Adrenal gland (tissue), 5 donors: ENCODE results near the gene BMP8B.

Experiments used
- CTCF ChIP-seq, 6 experiments: fragments of 450-650 bp in 4 of 6; fragments of 200-600 bp in 2 of 6; sonication (generic) in 1 of 6; IDR thresholded peaks; 1 replicate in 5 of 6; 2 replicates in 1 of 6; pipeline versions ENCODE4 v1.5.1 to v1.8.0; 2016 to 2021; ENCODE audit warnings: antibody characterized with exemption in 6 of 6, mild to moderate bottlenecking in 2 of 6, moderate library complexity in 1 of 6
- POLR2A ChIP-seq, 2 donors: fragments of 450-650 bp; IDR thresholded peaks; one replicate each; pipeline ENCODE4 v1.6.1; 2017; ENCODE audit warnings: antibody characterized with exemption in 2 of 2, mild to moderate bottlenecking in 2 of 2, moderate library complexity in 1 of 2
- donor health status: DM: no; HTN: no; CAD: no.

- TF ChIP-seq CTCF (IDR thresholded peaks at IDR 0.05): no peak
- TF ChIP-seq POLR2A (IDR thresholded peaks at IDR 0.05): no peak
These were observed 29.3 kb downstream of the BMP8B start for GRCh38 chr1:39759436-39759726.
